IPS DF 4.7 (cell line): ENCODE data around the gene SCIMP.
A peak's percentile ranks its signal among the peaks of the same experiment; 100 is the strongest.
"Not testable (repeated sequence)": the region's sequence is repeated elsewhere in the genome, so short reads cannot be mapped to it uniquely, and the experiment has no call there.

Experiments used
- DNase-seq: peaks from one replicate; pipeline ENCODE4 v3.0.0-alpha.2; 2013; ENCODE audit warnings: low spot score; ENCODE audit errors: extremely low read depth

SCIMP gene

GRCh38 chr17:5191541-5192417 is 42.9 kb downstream of the SCIMP start, which contains the start of gene ZNF594:
ZNF594 (minus strand) TSS chr17:5191868; CDS start chr17:5184256, 7,612 bp downstream.
- peak; percentile 72 for DNase-seq

DNA sequence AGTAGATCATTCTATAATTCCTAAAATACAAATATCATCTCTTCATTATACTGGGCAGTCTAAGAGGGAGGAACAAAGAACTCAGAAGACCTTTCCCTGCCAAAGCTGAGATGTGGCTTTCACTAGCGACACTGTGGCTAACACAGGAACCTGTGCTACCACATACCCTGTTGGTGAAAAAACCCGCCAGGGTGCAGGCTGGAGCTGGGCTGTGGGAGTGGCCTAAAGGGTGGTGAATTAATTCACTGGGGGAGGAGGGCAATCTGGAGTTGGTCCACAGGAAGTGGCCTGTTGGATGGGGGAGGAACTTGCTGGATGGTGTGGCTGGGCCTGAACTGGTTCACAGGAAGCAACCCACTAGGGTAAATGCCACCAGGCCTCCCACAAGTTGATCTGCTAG is 50.4 kb downstream of the SCIMP start:
- DNase-seq: no peak

DNA sequence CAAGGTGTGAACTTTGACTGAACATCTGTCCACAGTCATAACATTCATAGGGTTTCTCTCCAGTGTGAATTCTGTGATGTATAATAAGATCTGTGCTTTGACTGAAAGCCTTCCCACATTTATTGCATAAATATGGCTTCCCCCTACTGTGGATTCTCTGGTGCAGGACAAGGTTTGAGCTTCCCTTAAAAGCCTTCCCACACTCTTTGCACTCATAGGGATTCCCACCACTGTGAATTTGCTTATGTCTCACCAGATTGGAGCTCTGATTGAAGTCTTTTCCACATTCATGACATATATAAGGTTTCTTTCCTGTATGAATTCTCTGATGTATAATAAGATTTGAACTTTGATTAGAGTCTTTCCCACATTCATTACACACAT is 51.3 kb downstream of the SCIMP start:
- no peak for DNase-seq

GRCh38 chr17:5182597-5183409 is 51.9 kb downstream of the SCIMP start:
- DNase-seq: no peak

- DNase-seq: no peak
These were observed 53.0 kb downstream of the SCIMP start for GRCh38 chr17:5181509-5182305.

DNA sequence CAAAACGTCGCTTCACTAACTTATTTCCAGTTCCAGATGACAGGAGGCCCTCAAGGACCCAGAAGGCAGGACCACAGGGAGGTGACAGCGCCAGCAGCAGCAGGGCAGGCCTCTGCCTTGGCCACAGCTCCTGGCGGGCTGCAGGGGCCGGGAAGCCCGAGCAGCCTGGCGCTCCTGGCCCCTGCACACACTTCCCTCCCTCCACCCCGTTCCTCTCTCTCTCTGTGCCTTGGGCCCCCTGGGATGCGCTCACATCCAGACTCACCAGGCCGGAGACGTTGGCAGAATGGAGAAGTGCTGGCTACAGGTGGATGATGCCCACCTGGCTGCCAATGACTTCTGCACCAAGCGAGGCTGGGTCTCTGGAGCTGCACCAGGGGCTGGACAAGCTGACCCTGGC is 55.7 kb downstream of the SCIMP start:
- DNase-seq: no peak

DNA sequence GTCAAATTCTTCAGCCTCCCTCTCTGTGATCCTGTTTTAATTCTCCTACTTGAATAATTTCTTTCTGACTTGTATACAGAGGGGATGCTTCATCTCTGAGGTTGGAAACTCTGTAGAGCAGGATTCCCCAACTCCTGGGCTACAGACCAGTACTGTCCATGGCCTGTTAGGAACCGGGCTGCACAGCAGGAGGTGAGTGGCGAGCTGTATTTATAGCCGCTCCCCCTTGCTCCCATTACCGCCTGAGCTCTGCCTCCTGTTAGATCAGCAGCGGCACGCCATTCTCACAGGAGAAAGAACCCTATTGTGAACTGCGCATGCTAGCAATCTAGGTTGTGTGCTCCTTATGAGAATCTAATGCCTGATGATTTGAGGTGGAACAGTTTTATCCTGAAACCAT is 59.6 kb downstream of the SCIMP start:
- not testable (repeated sequence) for DNase-seq

GRCh38 chr17:5165791-5166564 is 68.7 kb downstream of the SCIMP start:
- DNase-seq: not testable (repeated sequence)

DNA sequence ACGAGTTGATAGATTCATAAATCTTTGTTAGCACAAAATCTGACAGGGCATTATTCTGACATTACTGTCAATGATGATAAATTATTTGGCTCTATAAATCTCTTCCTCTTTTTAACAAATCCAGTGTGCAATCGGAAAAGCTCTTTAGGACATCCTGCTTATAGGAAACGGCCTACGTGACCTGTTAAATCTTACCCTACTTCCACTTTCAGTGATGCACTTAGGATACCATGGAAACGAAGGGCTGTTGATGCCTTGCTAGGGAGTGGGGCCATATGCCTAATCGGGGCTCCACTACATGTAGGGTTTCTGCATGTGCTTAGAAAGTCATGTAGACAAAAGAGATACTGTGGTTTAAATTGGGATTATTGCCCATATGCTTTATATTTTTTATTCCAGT is 70.2 kb downstream of the SCIMP start:
- no peak for DNase-seq

GRCh38 chr17:5161793-5162192 is 72.9 kb downstream of the SCIMP start:
- not testable (repeated sequence) for DNase-seq

DNA sequence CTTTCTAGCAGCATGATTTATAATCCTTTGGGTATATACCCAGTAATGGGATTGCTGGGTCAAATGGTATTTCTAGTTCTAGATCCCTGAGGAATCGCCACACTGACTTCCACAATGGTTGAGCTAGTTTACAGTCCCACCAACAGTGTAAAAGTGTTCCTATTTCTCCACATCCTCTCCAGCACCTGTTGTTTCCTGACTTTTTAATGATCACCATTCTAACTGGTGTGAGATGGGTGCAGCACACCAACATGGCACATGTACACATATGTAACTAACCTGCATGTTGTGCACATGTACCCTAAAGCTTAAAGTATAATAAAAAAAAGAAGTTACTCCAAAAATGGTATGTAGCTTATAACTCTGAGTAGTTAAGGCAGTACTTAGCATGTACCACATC is 74.0 kb downstream of the SCIMP start:
- DNase-seq: not testable (repeated sequence)
